Liver (tissue), 9 donors: ENCODE data around the gene COX10. TPM values are rescaled to one million over a fixed set of nuclear protein-coding genes. Genes with fewer than 3 reads are reported as not detected.

Experiments
- DNase-seq: peaks from one replicate; pipeline ENCODE4 v3.0.0-alpha.2; 2017; ENCODE audit warnings: low spot score
- H3K27ac ChIP-seq, 2 donors: one replicate each; pipeline ENCODE4 v1.7.0; 2013; ENCODE audit warnings: inconsistent platforms in 2 of 2, low read length in 2 of 2, control low read depth in 1 of 2, low read depth in 1 of 2, mild to moderate bottlenecking in 1 of 2
- H3K27me3 ChIP-seq, 4 donors: one replicate each; pipeline versions ENCODE4 v1.6.1 to v1.7.0; 2013; ENCODE audit warnings: low read length in 3 of 4, inconsistent platforms in 1 of 4, mild to moderate bottlenecking in 1 of 4, moderate library complexity in 1 of 4; ENCODE audit not compliant: control insufficient read depth in 4 of 4, insufficient read depth in 4 of 4
- H3K36me3 ChIP-seq, 4 donors: one replicate each; pipeline versions ENCODE4 v1.6.1 to v1.7.0; 2013; ENCODE audit warnings: low read length in 3 of 4, mild to moderate bottlenecking in 3 of 4, low read depth in 1 of 4, moderate library complexity in 1 of 4; ENCODE audit not compliant: control insufficient read depth in 4 of 4, insufficient read depth in 3 of 4
- H3K4me1 ChIP-seq, 4 donors: one replicate each; pipeline versions ENCODE4 v1.6.1 to v1.7.0; 2013; ENCODE audit warnings: low read length in 3 of 4, mild to moderate bottlenecking in 3 of 4, moderate library complexity in 1 of 4; ENCODE audit not compliant: control insufficient read depth in 4 of 4, insufficient read depth in 4 of 4
- H3K4me3 ChIP-seq, 3 donors: one replicate each; pipeline versions ENCODE4 v1.6.1 to v1.7.0; 2013; ENCODE audit warnings: low read length in 3 of 3, control low read depth in 1 of 3, low read depth in 1 of 3, mild to moderate bottlenecking in 1 of 3
- H3K9ac ChIP-seq, 2 donors: one replicate each; pipeline ENCODE4 v1.7.0; 2013; ENCODE audit warnings: low read length in 2 of 2, mild to moderate bottlenecking in 2 of 2, moderate library complexity in 2 of 2, control low read depth in 1 of 2, low read depth in 1 of 2
- H3K9me3 ChIP-seq, 4 donors: one replicate each; pipeline versions ENCODE4 v1.6.1 to v1.7.0; 2013; ENCODE audit warnings: low read length in 3 of 4; ENCODE audit not compliant: control insufficient read depth in 4 of 4
- ATF3 ChIP-seq: IDR thresholded peaks from 2 replicates; pipeline ENCODE4 v1.6.1; 2016; ENCODE audit warnings: antibody characterized with exemption
- CTCF ChIP-seq: fragments of 150-350 bp; IDR thresholded peaks from 2 replicates; pipeline ENCODE4 v1.5.1; 2017; ENCODE audit warnings: improper control_type of control experiment, low read depth, low read length; ENCODE audit not compliant: missing input control
- EGR1 ChIP-seq, 2 donors: IDR thresholded peaks; 2 replicates each; pipeline ENCODE4 v1.6.1; 2016 to 2018; ENCODE audit warnings: antibody characterized with exemption in 2 of 2, low read depth in 2 of 2
- FOXA1 ChIP-seq: IDR thresholded peaks from 2 replicates; pipeline ENCODE4 v1.6.1; 2016; ENCODE audit warnings: antibody characterized with exemption
- FOXA2 ChIP-seq: IDR thresholded peaks from 2 replicates; pipeline ENCODE4 v1.6.1; 2016; ENCODE audit warnings: antibody characterized with exemption
- GABPA ChIP-seq, 2 donors: IDR thresholded peaks in 1 of 2; conservative IDR thresholded peaks in 1 of 2; 2 replicates each; pipeline ENCODE4 v1.6.1; 2016; ENCODE audit warnings: antibody characterized with exemption in 2 of 2, mild to moderate bottlenecking in 1 of 2, moderate library complexity in 1 of 2
- HNF4A ChIP-seq, 2 donors: conservative IDR thresholded peaks; 2 replicates each; pipeline ENCODE4 v1.6.1; 2016; ENCODE audit warnings: antibody characterized with exemption in 2 of 2, mild to moderate bottlenecking in 2 of 2
- HNF4G ChIP-seq: IDR thresholded peaks from 2 replicates; pipeline ENCODE4 v1.6.1; 2016; ENCODE audit warnings: antibody characterized with exemption
- JUND ChIP-seq, 2 donors: IDR thresholded peaks; 2 replicates each; pipeline ENCODE4 v1.6.1; 2016; ENCODE audit warnings: antibody characterized with exemption in 2 of 2
- MAX ChIP-seq: IDR thresholded peaks from 2 replicates; pipeline ENCODE4 v1.6.1; 2016; ENCODE audit warnings: antibody characterized with exemption
- NR2F2 ChIP-seq: IDR thresholded peaks from 2 replicates; pipeline ENCODE4 v1.6.1; 2016; ENCODE audit warnings: antibody characterized with exemption
- RAD21 ChIP-seq, 2 donors: IDR thresholded peaks; 2 replicates each; pipeline ENCODE4 v1.6.1; 2016; ENCODE audit warnings: antibody characterized with exemption in 2 of 2, mild to moderate bottlenecking in 2 of 2
- REST ChIP-seq: IDR thresholded peaks from 2 replicates; pipeline ENCODE4 v1.6.1; 2016; ENCODE audit warnings: antibody characterized with exemption, mild to moderate bottlenecking
- RXRA ChIP-seq, 2 donors: IDR thresholded peaks; 2 replicates each; pipeline ENCODE4 v1.6.1; 2017 to 2018; ENCODE audit warnings: antibody characterized with exemption in 2 of 2, mild to moderate bottlenecking in 1 of 2
- SP1 ChIP-seq: IDR thresholded peaks from 2 replicates; pipeline ENCODE4 v1.6.1; 2018; ENCODE audit warnings: antibody characterized with exemption, mild to moderate bottlenecking
- TAF1 ChIP-seq: conservative IDR thresholded peaks from 2 replicates; pipeline ENCODE4 v1.6.1; 2016; ENCODE audit warnings: antibody characterized with exemption, mild to moderate bottlenecking
- YY1 ChIP-seq: IDR thresholded peaks from 2 replicates; pipeline ENCODE4 v1.6.1; 2016; ENCODE audit warnings: antibody characterized with exemption, mild to moderate bottlenecking
- ZBTB33 ChIP-seq: IDR thresholded peaks from 2 replicates; pipeline ENCODE4 v1.6.1; 2016; ENCODE audit warnings: antibody characterized with exemption
- WGBS: extraction: QIAGEN DNeasy Blood & Tissue Kit; methylation state at CpG from one replicate; pipeline ENCODE4 v1.1.7; 2013; 5-methylcytosine and 5-hydroxymethylcytosine counted together
- polyA plus RNA-seq, 2 donors: library from polyadenylated mRNA; stranded (reverse) in 1 of 2; unstranded in 1 of 2; fragments of 200-250 nt in 1 of 2; fragments of >200 nt in 1 of 2; fragmentation: Nextera tagmentation in 1 of 2; extraction: Ambion mirVana in 1 of 2; gene quantifications; one replicate each; pipeline versions ENCODE4 v1.2.1 to v1.2.3, GENCODE V29; 2013 to 2015
- total RNA-seq, 2 donors: library from RNA; depleted of rRNA; stranded (reverse); fragments of >200 nt; gene quantifications; one replicate each; pipeline ENCODE4 v1.2.3, GENCODE V29; 2014
- donor health status: healthy.
- donor health status: healthy.
- donor health status: healthy.
- donor health status: healthy.
- donor health status: healthy.

The COX10 gene
- total and polyA plus RNA-seq, 4 donors = 7.0 to 15.1 (median 8.7) TPM

GRCh38 chr17:14204546-14204945, 135.2 kb downstream of the COX10 start:
- H3K9me3 ChIP-seq = no peaks in the 10 kb centered on the region
- TF ChIP-seq YY1 = no peak
- TF ChIP-seq GABPA (IDR thresholded peaks at IDR 0.05 in 1 of 2, conservative IDR thresholded peaks at IDR 0.05 in 1 of 2) = no peak
- no peak for TF ChIP-seq TAF1
- TF ChIP-seq ZBTB33 = no peak
- no peak for TF ChIP-seq ATF3
- TF ChIP-seq SP1 = no peak
- TF ChIP-seq FOXA1 = no peak
- TF ChIP-seq MAX = no peak
- TF ChIP-seq HNF4A (conservative IDR thresholded peaks at IDR 0.05) = no peak
- TF ChIP-seq EGR1 (IDR thresholded peaks at IDR 0.05; ENCODE audit: low read depth in 2 of 2) = no peak
- TF ChIP-seq REST = no peak
- no peak for TF ChIP-seq CTCF
- no peak for TF ChIP-seq RAD21 (IDR thresholded peaks at IDR 0.05)
- no peak for TF ChIP-seq JUND (IDR thresholded peaks at IDR 0.05)
- no peak for TF ChIP-seq HNF4G
- no peak for TF ChIP-seq FOXA2
- TF ChIP-seq RXRA (IDR thresholded peaks at IDR 0.05) = no peak
- TF ChIP-seq NR2F2 = no peak
- H3K27ac ChIP-seq = no peak overlapping the region
- peaks cover 0 to 3% (median 1%) of the 10 kb centered on the region in 4 donors for H3K36me3 ChIP-seq
- H3K4me3 ChIP-seq = no peak overlapping the region
- H3K9ac ChIP-seq = no peak overlapping the region
- H3K4me1 ChIP-seq = peaks cover 2 to 19% (median 11%) of the 10 kb centered on the region in 4 donors
- WGBS = 98% methylated on average over 2 of the region's 2 CpGs
- no peak for DNase-seq
- H3K27me3 ChIP-seq = no peaks in the 10 kb centered on the region
